ENCODE data around the gene LAMA2.
"Not testable (repeated sequence)": the region's sequence is repeated elsewhere in the genome, so short reads cannot be mapped to it uniquely, and the experiment has no call there.

Gene LAMA2

DNA sequence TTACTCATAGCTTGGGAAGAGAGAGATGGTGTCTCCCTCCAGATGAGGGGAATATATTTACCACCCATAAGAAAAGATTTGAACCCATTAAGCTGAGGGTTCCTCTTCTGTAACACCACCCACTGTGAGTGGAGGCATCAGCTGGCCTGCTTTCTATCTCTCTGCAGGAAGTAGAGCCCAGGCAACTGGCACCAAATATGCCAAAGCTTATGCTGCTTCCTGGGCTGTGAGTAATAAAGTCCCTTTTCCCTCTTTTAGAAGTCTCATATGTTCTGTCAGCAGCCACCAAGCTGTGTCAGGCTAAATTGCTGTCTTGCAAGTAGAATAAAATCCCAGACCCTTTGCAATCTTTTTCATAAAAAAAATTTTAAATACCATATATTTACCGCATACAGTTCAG lies 241.4 kb downstream of the LAMA2 start:
- DNase-seq (ENCODE audit: low read depth): no peak

DNA sequence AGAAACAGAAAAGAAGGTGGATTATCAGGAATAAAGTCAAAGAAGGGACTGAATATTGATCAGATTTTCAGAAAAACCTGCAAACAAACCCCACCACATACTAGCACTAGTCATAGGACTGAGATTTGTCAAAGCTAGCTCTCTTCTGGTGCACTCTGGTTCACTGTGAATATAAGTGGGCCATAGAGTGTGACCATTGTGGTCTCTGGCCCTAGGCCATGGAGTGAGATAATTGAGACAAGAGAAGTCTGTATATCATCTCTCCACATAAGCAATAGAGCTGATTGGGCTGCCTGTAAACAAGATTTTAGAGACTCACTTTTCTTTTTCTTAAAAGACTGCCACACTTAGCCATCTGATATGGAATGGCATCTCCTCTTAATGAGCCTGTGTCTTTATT lies 247.2 kb downstream of the LAMA2 start:
- no peak for DNase-seq (ENCODE audit: low read depth)

DNA sequence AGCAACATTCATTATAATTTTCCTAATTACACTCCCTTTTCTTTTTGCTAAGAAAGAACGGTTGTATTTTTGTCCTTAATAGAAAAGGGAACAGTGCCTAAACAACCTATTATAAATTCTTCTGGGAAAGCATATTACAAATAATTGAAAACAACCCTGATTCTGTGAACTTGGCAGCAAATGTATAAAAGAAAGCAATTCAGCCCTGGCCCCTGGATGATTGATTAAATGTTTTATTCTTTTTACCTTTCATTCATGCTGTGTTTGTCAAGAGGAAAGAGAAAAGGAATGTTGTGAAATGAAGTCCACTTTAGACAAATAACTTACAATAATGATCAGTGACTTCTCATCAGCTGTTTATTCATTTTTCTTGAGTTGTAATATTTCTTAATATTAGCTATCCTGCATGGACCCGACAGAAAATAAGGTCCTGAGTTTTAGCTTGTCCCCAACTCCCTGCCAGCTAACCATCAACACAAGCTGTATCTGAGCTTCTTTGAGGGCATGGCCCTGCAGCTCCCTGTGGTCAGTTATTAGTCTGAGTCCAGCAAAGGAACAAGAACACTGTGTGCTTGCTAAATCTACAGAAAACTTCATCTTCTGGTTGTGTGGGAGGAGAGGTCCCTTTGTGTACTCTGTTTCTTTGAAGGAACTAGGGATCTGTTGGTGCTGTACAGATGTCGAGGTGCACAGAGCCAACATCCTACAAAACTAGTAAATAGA lies 248.2 kb downstream of the LAMA2 start:
- DNase-seq (ENCODE audit: low read depth): no peak

DNA sequence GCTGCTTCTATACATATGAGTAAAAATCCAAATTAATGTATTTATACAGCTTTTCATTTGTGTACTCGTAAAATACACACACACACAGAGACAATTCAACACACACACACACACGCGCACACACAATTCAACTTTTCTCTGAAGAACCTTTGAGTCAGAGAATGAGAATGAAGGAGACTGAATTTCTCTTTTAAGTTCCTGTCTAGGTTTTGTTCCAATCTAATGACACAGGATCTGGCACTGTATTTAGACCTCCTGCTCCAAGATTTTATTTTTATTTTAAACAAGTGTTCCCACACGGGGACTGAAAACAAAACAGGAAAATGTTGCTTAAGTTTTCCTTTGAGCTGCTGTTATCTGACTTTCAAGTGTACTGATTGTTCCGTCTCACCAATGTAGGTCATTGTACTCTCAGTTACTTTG lies 250.8 kb downstream of the LAMA2 start:
- peak; percentile 65 for DNase-seq (ENCODE audit: low read depth)

DNA sequence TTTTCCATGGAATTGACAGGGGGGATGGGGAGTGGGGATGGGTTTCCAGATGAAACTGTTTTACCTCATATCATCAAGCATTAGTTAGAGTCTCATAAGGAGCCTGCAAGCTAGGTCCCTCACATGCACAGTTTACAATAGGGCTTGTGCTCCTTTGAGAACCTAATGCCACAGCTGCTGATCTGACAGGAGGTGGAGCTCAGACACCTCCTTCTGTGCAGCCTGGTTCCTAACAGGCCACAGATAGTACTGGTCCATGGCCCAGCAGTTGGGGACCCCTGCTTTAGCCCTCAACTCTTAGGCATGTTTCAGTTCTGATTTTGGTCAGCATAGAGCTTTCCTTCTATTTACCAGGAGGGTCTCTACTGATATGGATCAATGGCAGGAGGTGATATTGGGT lies 251.6 kb downstream of the LAMA2 start:
- DNase-seq (ENCODE audit: low read depth): no peak

DNA sequence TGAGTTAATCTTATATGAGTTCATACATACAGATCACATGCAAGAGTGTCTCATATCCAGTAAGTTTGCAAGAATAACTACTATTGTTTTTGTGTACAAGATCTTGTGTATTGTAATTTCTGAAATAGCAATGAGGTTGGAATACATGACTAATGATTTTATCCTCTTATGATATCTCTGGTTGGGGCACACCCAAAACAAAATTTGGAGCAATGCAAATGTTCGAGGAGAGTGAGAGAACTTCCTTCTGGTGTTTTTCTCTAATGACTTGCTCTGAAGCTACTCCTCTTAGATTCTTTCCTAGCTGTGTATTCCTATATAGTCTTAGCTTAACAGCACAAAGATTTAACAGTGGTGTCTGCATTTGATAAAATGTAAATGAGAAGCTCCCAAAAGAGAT lies 252.5 kb downstream of the LAMA2 start:
- DNase-seq (ENCODE audit: low read depth): no peak

DNA sequence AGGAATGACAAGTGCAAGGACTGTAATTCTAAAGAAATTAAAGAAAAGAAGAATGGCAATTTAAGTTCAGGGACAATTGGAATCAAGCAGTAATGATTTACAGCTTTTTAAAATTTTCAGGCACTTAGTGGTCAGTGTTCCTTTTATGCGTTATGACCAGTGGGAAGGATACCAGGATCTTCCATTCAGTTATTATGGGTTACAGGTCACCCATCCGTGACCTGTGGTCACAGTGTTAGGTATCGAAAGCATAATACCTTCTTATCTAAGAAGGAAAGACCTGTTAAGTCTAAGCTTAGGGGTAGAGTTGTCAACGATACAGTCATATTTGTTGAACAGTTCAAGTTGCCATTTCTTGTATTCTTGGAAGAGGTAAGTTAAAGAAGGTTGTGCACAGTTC lies 253.8 kb downstream of the LAMA2 start:
- DNase-seq (ENCODE audit: low read depth): no peak

DNA sequence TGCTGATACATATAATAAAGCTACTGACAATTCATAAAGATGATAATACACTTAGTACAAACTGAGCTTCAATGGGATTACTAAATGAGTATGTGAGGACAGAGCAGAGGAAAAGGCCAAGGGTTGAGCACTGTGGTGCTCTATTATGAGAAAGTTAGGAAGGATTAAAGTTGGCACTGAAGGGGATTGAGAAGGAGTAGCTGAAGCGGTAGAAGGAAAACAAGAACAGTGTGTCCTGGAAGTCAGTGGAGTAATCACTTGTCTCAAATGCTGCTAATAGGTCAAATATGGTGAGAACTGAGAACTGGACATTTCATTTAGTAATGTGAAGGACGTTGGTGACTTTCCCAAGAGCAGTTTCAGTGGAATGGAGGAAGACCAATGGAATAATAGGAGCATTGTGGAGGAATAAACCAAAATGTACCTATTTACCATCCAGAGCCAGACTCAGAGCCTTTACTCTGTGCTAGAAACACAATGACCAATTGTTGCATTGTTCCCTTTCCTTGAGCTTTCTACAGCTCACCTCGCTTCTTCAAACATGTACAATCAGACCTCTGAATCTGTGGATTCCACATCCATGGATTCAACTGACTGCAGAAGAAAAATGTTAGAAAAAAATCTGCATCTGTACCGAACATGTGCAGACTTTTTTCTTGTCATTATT lies 255.9 kb downstream of the LAMA2 start:
- DNase-seq (ENCODE audit: low read depth): no peak

DNA sequence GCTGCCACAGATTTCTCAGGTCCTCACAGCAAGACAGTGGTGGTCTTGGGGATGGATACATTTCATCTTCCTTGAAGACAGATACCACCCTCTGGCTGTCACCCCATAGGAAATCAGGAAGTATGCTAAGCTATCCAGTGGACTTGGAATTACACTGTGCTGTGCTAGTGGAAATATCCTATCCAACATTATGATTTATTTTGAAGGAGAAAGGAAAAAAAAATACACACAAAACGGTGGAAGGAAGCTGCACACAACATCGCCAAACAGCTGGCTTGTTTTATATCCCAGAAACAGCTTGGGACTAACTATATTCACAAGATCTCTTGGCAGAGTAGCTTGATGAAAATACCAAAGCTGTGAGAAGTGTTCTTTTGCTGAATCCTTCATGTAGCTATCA lies 257.6 kb downstream of the LAMA2 start:
- DNase-seq (ENCODE audit: low read depth): peak; percentile 46

DNA sequence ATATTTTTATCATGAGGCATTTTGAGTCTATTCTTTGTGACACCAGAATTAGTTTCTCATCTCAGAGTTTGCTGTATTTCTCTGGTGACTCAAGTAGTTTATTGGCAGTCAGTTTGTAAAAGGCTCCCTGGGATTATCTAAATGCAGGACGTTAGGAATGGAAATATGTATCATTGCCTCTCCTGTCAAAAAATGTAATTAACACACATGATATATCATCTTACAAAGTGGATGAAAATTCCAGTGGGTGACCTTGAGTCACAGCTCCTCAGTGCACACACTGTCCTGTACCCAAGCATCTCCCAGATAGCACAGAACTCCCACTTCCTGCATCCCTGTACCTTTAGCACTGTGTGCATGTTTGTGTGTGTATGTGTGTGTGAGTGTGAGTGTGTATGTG lies 258.6 kb downstream of the LAMA2 start:
- peak; percentile 14 for DNase-seq (ENCODE audit: low read depth)

DNA sequence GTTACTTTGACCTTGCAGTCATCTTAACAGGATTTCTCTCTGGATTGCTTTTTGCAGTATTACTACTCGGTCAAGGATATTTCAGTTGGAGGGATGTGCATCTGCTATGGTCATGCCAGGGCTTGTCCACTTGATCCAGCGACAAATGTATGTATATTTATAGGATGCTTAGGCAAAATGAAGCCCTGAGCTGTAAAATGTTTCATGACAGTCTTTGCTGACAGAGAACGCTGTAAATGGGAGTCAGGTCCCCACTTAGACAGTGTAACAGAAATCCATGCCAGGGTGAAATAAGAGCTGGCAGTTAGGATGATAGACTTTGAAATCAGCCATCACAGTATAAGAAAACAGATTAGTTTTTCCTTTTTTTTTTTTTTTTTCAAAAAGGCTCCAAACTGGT lies 264.0 kb downstream of the LAMA2 start:
- no peak for DNase-seq (ENCODE audit: low read depth)

DNA sequence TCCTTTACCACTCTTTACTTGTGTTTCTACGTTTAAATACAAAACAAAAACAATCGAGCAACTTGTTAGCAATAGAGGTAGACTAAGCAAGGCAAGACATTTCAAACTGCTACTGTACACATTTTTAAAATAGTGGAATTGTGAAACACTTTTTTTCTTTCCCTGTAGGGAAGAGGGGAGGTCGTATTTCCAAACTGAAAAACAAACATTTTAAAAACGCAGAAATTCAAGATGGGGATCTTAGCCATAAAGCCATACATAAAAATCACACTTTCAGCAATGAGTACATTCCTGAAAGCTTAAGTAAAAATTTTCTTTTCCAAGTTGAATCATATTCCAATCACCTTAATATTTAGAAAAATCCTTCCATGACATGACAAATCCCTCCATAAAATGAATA lies 267.6 kb downstream of the LAMA2 start:
- DNase-seq (ENCODE audit: low read depth): no peak

DNA sequence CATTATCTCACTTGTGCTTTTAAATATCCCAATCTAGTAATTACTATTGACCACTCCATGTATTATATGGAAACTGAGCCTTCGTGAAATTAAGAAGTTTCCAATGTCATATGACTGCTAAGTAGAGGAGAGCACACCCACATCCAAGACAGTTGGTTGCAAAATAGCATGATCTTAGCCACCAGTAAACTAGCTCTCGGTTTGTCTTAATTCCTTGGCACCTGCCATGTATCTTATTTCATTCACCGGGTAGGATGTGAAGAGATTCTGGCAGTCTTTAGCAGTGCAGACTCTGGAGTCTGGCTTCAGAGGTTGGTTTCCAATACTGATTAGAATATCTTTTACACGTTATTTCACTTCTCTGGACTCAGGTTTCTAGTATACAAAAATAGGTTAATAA lies 270.3 kb downstream of the LAMA2 start:
- DNase-seq (ENCODE audit: low read depth): no peak

DNA sequence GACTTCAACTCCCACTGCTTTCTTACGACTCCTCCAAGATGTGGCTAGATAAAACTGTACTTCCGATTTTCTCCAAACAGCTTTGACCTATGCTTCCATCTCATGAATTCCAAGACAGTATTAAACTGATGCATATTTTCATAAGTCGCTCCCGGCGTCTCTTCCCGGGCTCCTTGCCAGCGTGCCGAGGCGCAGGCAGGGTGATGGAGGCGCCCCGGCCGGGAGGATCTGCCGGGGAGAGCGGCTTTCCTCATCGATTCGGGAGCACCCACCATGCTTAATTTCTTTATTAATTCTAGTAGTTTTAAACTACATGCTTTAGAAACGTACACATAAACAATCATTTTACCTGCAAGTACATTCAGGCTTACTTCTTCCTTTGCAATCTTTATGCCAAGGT lies 276.3 kb downstream of the LAMA2 start:
- not testable (repeated sequence) for DNase-seq (ENCODE audit: low read depth)

DNA sequence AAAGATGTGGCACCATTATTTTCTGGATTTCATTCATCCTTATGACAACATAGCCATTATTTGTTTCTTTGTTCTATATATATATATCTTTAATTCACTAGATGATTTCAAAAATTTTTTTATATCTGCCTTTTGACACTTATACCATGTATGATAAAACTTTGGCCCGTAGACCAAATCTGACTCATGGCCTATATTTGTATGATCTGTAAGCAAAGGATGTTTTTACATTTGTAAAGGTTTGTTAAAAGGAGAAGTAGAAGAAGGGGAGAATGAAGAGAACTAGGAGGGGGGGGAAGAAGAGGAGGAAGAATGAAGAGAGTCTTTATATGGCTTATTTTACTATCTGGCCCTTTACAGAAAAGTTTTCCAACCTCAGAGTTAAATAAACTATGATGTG lies 279.7 kb downstream of the LAMA2 start:
- DNase-seq (ENCODE audit: low read depth): no peak

DNA sequence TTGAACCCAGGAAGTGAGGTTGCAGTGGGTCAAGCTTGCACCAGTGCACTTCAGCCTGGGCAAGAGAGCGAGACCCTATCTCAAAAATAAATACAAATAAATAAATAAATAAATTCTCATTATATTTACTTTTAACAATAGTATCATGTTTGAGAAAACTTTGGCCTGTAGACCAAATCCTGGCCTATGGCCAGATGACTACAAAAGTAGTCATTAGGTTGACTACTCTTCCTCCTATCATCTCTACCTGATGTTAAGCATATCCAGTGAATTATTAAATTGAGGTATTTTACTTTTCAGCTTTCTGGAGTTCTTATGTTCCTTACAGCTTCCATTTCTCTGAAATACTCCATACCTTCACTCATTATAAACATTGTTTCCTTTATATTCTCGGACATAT lies 280.6 kb downstream of the LAMA2 start:
- no peak for DNase-seq (ENCODE audit: low read depth)

DNA sequence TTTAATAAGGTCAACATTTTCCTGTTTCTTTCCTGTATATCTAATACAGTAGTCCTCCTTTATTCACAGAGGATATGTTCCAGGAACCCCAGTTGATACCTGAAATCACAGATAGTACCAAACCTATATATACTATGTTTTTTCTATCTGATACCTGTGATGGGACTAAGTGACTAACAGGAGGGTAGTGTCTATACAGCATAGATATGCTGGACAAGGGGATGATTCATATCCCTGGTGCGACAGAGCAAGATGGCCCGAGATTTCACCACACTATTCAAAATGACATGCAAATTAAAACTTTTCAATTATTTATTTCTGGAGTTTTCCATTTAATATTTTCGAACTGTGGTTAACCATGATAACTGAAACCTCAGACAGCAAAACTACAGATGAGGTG lies 281.1 kb downstream of the LAMA2 start:
- DNase-seq (ENCODE audit: low read depth): no peak

DNA sequence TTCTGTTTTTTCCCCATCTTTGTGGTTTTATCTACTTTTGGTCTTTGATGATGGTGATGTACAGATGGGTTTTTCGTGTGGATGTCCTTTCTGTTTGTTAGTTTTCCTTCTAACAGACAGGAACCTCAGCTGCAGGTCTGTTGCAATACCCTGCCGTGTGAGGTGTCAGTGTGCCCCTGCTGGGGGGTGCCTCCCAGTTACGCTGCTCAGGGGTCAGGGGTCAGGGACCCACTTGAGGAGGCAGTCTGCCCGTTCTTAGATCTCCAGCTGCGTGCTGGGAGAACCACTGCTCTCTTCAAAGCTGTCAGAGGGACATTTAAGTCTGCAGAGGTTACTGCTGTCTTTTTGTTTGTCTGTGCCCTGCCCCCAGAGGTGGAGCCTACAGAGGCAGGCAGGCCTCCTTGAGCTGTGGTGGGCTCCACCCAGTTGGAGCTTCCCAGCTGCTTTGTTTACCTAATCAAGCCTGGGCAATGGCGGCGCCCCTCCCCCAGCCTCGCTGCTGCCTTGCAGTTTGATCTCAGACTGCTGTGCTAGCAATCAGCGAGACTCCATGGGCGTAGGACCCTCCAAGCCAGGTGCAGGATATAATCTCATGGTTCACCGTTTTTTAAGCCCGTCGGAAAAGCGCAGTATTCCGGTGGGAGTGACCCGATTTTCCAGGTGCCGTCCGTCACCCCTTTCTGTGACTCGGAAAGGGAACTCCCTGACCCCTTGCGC lies 289.5 kb downstream of the LAMA2 start:
- DNase-seq (ENCODE audit: low read depth): not testable (repeated sequence)

DNA sequence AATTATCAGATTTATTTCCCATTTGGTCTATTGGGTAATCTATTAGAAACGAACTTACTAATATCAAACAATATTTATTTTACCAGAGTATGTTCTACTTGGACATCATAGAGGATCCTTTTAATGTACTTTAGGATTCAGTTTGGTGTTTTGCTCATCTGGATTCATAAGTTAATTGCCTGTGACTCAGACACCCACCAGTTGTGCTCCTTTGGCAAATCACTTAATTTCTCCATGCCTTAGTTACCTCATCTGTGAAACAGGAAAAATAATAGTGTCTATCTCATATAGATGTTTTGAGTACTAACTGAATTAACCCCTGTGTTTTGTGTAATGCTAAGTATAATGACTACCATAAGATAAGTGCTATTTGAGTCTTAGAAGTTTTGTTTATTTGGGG lies 292.1 kb downstream of the LAMA2 start:
- no peak for DNase-seq (ENCODE audit: low read depth)

DNA sequence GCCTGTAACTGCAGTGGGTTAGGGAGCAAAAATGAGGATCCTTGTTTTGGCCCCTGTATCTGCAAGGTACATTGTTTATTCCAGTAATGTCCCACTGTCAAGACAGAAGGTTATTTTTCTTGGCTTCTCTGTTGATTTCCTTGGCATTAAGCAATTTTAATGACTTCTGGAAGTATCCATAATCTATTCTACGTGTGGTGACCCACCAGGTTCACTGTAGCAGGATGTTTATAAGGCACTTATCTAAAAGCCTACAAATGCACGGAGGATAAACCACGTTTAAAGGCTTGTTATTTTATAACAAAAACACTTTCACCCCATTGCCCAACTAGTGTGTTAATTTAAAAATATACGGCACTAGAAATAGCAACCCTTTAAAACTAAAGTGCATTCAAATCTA lies 294.9 kb downstream of the LAMA2 start:
- no peak for DNase-seq (ENCODE audit: low read depth)

DNA sequence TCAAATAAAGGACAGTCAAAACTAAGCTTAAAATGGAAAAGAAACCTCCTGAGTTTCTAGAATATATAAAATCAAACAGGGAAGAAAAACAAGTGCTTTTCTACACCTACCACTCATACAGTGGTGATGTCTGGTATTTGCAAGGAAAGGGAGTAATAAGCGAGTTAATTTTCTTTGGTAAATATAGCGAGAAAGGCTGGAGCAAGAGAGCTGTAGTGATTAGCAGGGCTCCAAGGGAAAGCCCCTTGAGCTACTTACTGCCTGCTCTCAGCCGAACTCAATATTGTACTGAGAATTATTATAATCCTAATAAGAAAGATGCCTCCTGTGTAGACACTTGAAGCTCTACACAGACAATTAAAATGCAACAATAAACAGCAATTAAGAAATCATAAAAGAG lies 296.3 kb downstream of the LAMA2 start:
- DNase-seq (ENCODE audit: low read depth): no peak

DNA sequence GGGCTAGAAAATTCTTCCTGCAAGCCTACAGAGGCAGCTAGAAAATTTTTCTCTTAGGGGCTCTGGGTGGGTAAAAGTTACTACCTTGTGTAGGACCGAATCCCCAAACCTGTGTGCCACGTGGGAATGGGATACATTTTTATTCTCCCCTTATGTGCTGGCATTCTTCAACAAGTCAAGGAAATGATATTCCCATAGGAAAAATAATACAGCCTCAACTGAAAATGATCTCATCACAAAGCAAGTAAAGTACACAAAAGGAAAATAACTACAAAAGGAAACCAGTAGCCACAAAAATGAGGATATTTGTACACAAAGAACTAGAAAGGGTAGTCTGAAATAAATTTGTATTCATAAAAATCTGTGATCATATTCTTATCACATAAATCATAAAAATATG lies 298.1 kb downstream of the LAMA2 start:
- DNase-seq (ENCODE audit: low read depth): no peak

DNA sequence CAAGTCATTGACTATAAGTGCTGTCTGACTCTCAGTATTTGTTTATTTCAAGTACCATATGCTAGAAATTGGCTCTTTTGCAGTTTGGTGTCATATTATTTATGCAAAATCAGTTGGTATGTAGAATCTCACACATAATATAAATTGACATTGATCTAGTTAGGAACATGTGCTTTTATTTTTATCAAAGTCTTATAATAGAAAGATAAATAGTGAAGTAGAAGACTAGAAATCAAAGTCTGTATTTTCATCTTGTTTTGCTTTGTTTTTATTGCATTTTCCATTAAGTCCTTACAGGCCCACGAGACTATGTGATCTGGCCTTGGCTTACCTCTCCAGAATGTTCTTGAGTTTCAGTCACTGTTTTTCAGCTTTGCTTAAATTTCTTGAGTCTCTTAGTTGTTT lies 300.3 kb downstream of the LAMA2 start:
- no peak for DNase-seq (ENCODE audit: low read depth)
